Esophagus muscularis mucosa (tissue), 4 donors: Measurements from ENCODE around the gene NPY5R. TPM values are rescaled to one million over a fixed set of nuclear protein-coding genes. Genes with fewer than 3 reads are reported as not detected.

ENCODE experiments used
- DNase-seq: peaks from one replicate; pipeline ENCODE4 v3.0.0-alpha.2; 2017; ENCODE audit errors: extremely low spot score
- H3K27ac ChIP-seq, 4 donors: fragments of 200-600 bp; sonication (generic); replicated peaks in 1 of 4; 1 replicate in 3 of 4; 2 replicates in 1 of 4; pipeline ENCODE4 v1.5.1; 2016 to 2019; ENCODE audit warnings: mild to moderate bottlenecking in 1 of 4
- H3K27me3 ChIP-seq, 4 donors: fragments of 200-600 bp; sonication (generic); one replicate each; pipeline versions ENCODE4 v1.5.1 to v1.6.0; 2016 to 2019
- H3K36me3 ChIP-seq, 4 donors: fragments of 200-600 bp; sonication (generic); one replicate each; pipeline ENCODE4 v1.5.1; 2016 to 2019
- H3K4me1 ChIP-seq, 4 donors: fragments of 200-600 bp; sonication (generic); one replicate each; pipeline ENCODE4 v1.5.1; 2016 to 2019
- H3K4me3 ChIP-seq, 4 donors: fragments of 200-600 bp; sonication (generic); 1 replicate in 2 of 4; 2 replicates in 2 of 4; pipeline ENCODE4 v1.5.1; 2016 to 2019; ENCODE audit warnings: mild to moderate bottlenecking in 4 of 4, moderate library complexity in 1 of 4
- H3K9me3 ChIP-seq, 4 donors: fragments of 200-600 bp; sonication (generic); 1 replicate in 3 of 4; 2 replicates in 1 of 4; pipeline ENCODE4 v1.5.1; 2016 to 2019
- EP300 ChIP-seq: sonication (generic); formaldehyde crosslinking; IDR thresholded peaks from one replicate; pipeline ENCODE4 v1.6.1; 2017; ENCODE audit warnings: antibody characterized with exemption
- POLR2A ChIP-seq: fragments of 450-650 bp; IDR thresholded peaks from one replicate; pipeline ENCODE4 v1.6.1; 2017; ENCODE audit warnings: antibody characterized with exemption, moderate library complexity, mild to moderate bottlenecking, low read depth
- POLR2AphosphoS5 ChIP-seq, 2 donors: sonication (generic); formaldehyde crosslinking; IDR thresholded peaks; one replicate each; pipeline ENCODE4 v1.6.1; 2017; ENCODE audit warnings: antibody characterized with exemption in 2 of 2
- WGBS: methylation state at CpG from one replicate; pipeline ENCODE4 v1.1.5; 2018; 5-methylcytosine and 5-hydroxymethylcytosine counted together
- intact Hi-C: fragments of 100-400 bp; cut with DNase I; formaldehyde crosslinking; loops from one replicate; pipeline ENCODE4 v1.15.1; 2023
- total RNA-seq, 4 donors: library from RNA; depleted of rRNA; stranded (reverse); fragments of >200 nt; gene quantifications; one replicate each; pipeline versions ENCODE4 v1.1.0 to v1.2.1, GENCODE V29; 2016
- TF ChIP-seq, protein P1 (sequence below), 3 experiments: fragments of 200-600 bp in 2 of 3; fragments of 450-650 bp in 1 of 3; sonication (generic) in 2 of 3; IDR thresholded peaks; one replicate each; pipeline ENCODE4 v1.5.1; 2017 to 2019; ENCODE audit warnings: antibody characterized with exemption in 3 of 3, mild to moderate bottlenecking in 2 of 3, moderate library complexity in 1 of 3

NPY5R gene
- total RNA-seq, 4 donors from 2014 or later: 0.34 to 0.83 (median 0.39) TPM; not detected in 1

GRCh38 chr4:163335384-163335783 lies 8.3 kb upstream of the NPY5R start:
- TF ChIP-seq POLR2AphosphoS5 (IDR thresholded peaks at IDR 0.05): no peak
- TF ChIP-seq, protein P1, sequence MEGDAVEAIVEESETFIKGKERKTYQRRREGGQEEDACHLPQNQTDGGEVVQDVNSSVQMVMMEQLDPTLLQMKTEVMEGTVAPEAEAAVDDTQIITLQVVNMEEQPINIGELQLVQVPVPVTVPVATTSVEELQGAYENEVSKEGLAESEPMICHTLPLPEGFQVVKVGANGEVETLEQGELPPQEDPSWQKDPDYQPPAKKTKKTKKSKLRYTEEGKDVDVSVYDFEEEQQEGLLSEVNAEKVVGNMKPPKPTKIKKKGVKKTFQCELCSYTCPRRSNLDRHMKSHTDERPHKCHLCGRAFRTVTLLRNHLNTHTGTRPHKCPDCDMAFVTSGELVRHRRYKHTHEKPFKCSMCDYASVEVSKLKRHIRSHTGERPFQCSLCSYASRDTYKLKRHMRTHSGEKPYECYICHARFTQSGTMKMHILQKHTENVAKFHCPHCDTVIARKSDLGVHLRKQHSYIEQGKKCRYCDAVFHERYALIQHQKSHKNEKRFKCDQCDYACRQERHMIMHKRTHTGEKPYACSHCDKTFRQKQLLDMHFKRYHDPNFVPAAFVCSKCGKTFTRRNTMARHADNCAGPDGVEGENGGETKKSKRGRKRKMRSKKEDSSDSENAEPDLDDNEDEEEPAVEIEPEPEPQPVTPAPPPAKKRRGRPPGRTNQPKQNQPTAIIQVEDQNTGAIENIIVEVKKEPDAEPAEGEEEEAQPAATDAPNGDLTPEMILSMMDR (IDR thresholded peaks at IDR 0.05): no peak
- no peak for TF ChIP-seq POLR2A
- TF ChIP-seq EP300: no peak
- intact Hi-C loops: no loop called here
- DNase-seq: no peak
- 83% methylated on average over 3 of the region's 3 CpGs for WGBS
- Histone ChIP-seq H3K27me3 (peaks cover 0 to 39% (median 5%) of the 10 kb centered on the region in 4 donors), H3K27ac (no peak overlapping the region), H3K4me3 (no peak overlapping the region), H3K36me3 (no peaks in the 10 kb centered on the region), H3K9me3 (no peaks in the 10 kb centered on the region), H3K4me1 (peaks cover 6 to 21% (median 18%) of the 10 kb centered on the region in 4 donors)

- Histone ChIP-seq H3K27ac (peak overlapping the region in 3 of 4 donors; percentile 36 to 48 (median 47)), H3K4me1 (peaks cover 0 to 15% (median 14%) of the 10 kb centered on the region in 4 donors), H3K27me3 (peaks cover 0 to 50% (median 17%) of the 10 kb centered on the region in 4 donors), H3K9me3 (no peaks in the 10 kb centered on the region), H3K4me3 (peak overlapping the region; percentile 47 to 58 (median 50)), H3K36me3 (no peaks in the 10 kb centered on the region)
- no peak for TF ChIP-seq EP300
- TF ChIP-seq POLR2AphosphoS5 (IDR thresholded peaks at IDR 0.05): no peak
- TF ChIP-seq, protein P1 (IDR thresholded peaks at IDR 0.05): no peak
- no peak for TF ChIP-seq POLR2A
- intact Hi-C loops: no loop called here
- WGBS: 4% methylated on average over 24 of the region's 50 CpGs
- DNase-seq: no peak
These were observed 744 bp downstream of the NPY5R start for GRCh38 chr4:163344147-163345125.

DNA sequence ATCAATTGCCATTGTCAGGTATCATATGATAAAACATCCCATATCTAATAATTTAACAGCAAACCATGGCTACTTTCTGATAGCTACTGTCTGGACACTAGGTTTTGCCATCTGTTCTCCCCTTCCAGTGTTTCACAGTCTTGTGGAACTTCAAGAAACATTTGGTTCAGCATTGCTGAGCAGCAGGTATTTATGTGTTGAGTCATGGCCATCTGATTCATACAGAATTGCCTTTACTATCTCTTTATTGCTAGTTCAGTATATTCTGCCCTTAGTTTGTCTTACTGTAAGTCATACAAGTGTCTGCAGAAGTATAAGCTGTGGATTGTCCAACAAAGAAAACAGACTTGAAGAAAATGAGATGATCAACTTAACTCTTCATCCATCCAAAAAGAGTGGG lies 7.0 kb downstream of the NPY5R start:
- Histone ChIP-seq H3K36me3 (no peaks in the 10 kb centered on the region), H3K27me3 (peaks cover 0 to 16% (median 0%) of the 10 kb centered on the region in 4 donors), H3K4me1 (no peaks in the 10 kb centered on the region), H3K27ac (no peak overlapping the region), H3K9me3 (no peaks in the 10 kb centered on the region), H3K4me3 (no peak overlapping the region)
- intact Hi-C loops: no loop called here
- no peak for DNase-seq
- TF ChIP-seq POLR2A: no peak
- TF ChIP-seq, protein P1 (IDR thresholded peaks at IDR 0.05): no peak
- TF ChIP-seq EP300: no peak
- no peak for TF ChIP-seq POLR2AphosphoS5 (IDR thresholded peaks at IDR 0.05)

- no peaks in the 10 kb centered on the region for H3K9me3 ChIP-seq
- 67% methylated on average over 3 of the region's 3 CpGs for WGBS
- TF ChIP-seq, protein P1 (IDR thresholded peaks at IDR 0.05): no peak
- TF ChIP-seq EP300 (no peak), POLR2A (no peak), POLR2AphosphoS5 (IDR thresholded peaks at IDR 0.05) (no peak)
- H3K27me3 ChIP-seq: peaks cover 0 to 6% (median 0%) of the 10 kb centered on the region in 4 donors
- no peak overlapping the region for H3K4me3 ChIP-seq
- no peak for DNase-seq
- H3K4me1 ChIP-seq: no peaks in the 10 kb centered on the region
- H3K36me3 ChIP-seq: no peaks in the 10 kb centered on the region
- no peak overlapping the region for H3K27ac ChIP-seq
- intact Hi-C loops: no loop called here
These were observed 9.4 kb downstream of the NPY5R start for GRCh38 chr4:163353054-163353453.
